Mucosa of rectum (tissue), 2 donors: ENCODE measurements around the gene DDX4.
"Not testable (repeated sequence)": the region's sequence is repeated elsewhere in the genome, so short reads cannot be mapped to it uniquely, and the experiment has no call there.

Experiments used
- H3K27ac ChIP-seq, 2 donors: one replicate each; pipeline ENCODE4 v1.7.0; 2013; ENCODE audit warnings: inconsistent platforms in 2 of 2, low read depth in 2 of 2, low read length in 2 of 2
- H3K27me3 ChIP-seq, 2 donors: one replicate each; pipeline ENCODE4 v1.7.0; 2013; ENCODE audit warnings: low read length in 2 of 2; ENCODE audit not compliant: control insufficient read depth in 2 of 2, insufficient read depth in 2 of 2
- H3K36me3 ChIP-seq, 2 donors: one replicate each; pipeline ENCODE4 v1.7.0; 2013; ENCODE audit warnings: low read length in 2 of 2; ENCODE audit not compliant: control insufficient read depth in 2 of 2, insufficient read depth in 2 of 2
- H3K4me1 ChIP-seq, 2 donors: one replicate each; pipeline ENCODE4 v1.7.0; 2013; ENCODE audit warnings: low read length in 2 of 2, mild to moderate bottlenecking in 1 of 2; ENCODE audit not compliant: control insufficient read depth in 2 of 2, insufficient read depth in 2 of 2
- H3K4me3 ChIP-seq, 2 donors: one replicate each; pipeline ENCODE4 v1.7.0; 2013; ENCODE audit warnings: low read length in 2 of 2
- H3K9ac ChIP-seq, 2 donors: one replicate each; pipeline ENCODE4 v1.7.0; 2013; ENCODE audit warnings: low read length in 2 of 2, low read depth in 1 of 2, mild to moderate bottlenecking in 1 of 2
- H3K9me3 ChIP-seq, 2 donors: one replicate each; pipeline ENCODE4 v1.7.0; 2013; ENCODE audit warnings: low read length in 2 of 2; ENCODE audit not compliant: control insufficient read depth in 2 of 2
- donor health status: healthy.
- donor health status: Normal muscosa, but diverticular disease.

The DDX4 gene

GRCh38 chr5:55702598-55703345, 35.1 kb upstream of the DDX4 start:
- no peak overlapping the region for H3K9ac ChIP-seq
- peaks cover 0 to 2% of the 10 kb centered on the region in 2 donors for H3K36me3 ChIP-seq
- no peaks in the 10 kb centered on the region for H3K4me1 ChIP-seq
- H3K27me3 ChIP-seq = no peaks in the 10 kb centered on the region
- H3K27ac ChIP-seq = no peak overlapping the region
- no peaks in the 10 kb centered on the region for H3K9me3 ChIP-seq
- no peak overlapping the region for H3K4me3 ChIP-seq

- H3K27me3 ChIP-seq = no peaks in the 10 kb centered on the region
- H3K9ac ChIP-seq = no peak overlapping the region
- peaks cover 0 to 3% of the 10 kb centered on the region in 2 donors for H3K36me3 ChIP-seq
- no peaks in the 10 kb centered on the region for H3K9me3 ChIP-seq
- H3K27ac ChIP-seq = no peak overlapping the region
- peaks cover under 1% of the 10 kb centered on the region in 2 donors for H3K4me1 ChIP-seq
- no peak overlapping the region for H3K4me3 ChIP-seq
These were observed 31.6 kb upstream of the DDX4 start for GRCh38 chr5:55706230-55706629.

- Histone ChIP-seq H3K4me1 (peaks cover 5 to 6% of the 10 kb centered on the region in 2 donors), H3K9ac (no peak overlapping the region), H3K9me3 (no peaks in the 10 kb centered on the region), H3K4me3 (no peak overlapping the region), H3K27me3 (no peaks in the 10 kb centered on the region), H3K36me3 (peaks cover 0 to 3% of the 10 kb centered on the region in 2 donors), H3K27ac (no peak overlapping the region)
These were observed 29.1 kb upstream of the DDX4 start for GRCh38 chr5:55708732-55709131.

- H3K4me1 ChIP-seq = peaks cover 5 to 6% of the 10 kb centered on the region in 2 donors
- H3K27me3 ChIP-seq = no peaks in the 10 kb centered on the region
- H3K36me3 ChIP-seq = peaks cover 0 to 3% of the 10 kb centered on the region in 2 donors
- peak overlapping the region; percentile 77 to 84 for H3K9ac ChIP-seq
- H3K9me3 ChIP-seq = no peaks in the 10 kb centered on the region
- peak overlapping the region in 1 of 2 donors; percentile 56 for H3K27ac ChIP-seq
- peak overlapping the region; percentile 85 to 99 for H3K4me3 ChIP-seq
These were observed 26.3 kb upstream of the DDX4 start for GRCh38 chr5:55711507-55712022.

- H3K27ac ChIP-seq = peak within 1 kb of the TSS; percentile 36 to 56
- peak within 1 kb of the TSS; percentile 85 to 99 for H3K4me3 ChIP-seq
- H3K4me1 ChIP-seq = peaks cover 5 to 6% of the 10 kb centered on the region in 2 donors
- H3K36me3 ChIP-seq = peaks cover 0 to 3% of the 10 kb centered on the region in 2 donors
- no peaks in the 10 kb centered on the region for H3K27me3 ChIP-seq
- H3K9ac ChIP-seq = peak within 1 kb of the TSS; percentile 77 to 87
- H3K9me3 ChIP-seq = no peaks in the 10 kb centered on the region
These were observed 25.6 kb upstream of the DDX4 start, which contains the start of gene SLC38A9 for GRCh38 chr5:55712023-55712859. Gene SLC38A9, minus strand, starts transcription at chr5:55712324. Its CDS starts 14,366 bp downstream, at chr5:55697958.

- H3K27ac ChIP-seq = no peak overlapping the region
- no peak overlapping the region for H3K9ac ChIP-seq
- H3K9me3 ChIP-seq = no peaks in the 10 kb centered on the region
- H3K4me3 ChIP-seq = no peak overlapping the region
- H3K36me3 ChIP-seq = no peaks in the 10 kb centered on the region
- no peaks in the 10 kb centered on the region for H3K27me3 ChIP-seq
- H3K4me1 ChIP-seq = peaks cover 5 to 6% of the 10 kb centered on the region in 2 donors
These were observed 24.0 kb upstream of the DDX4 start for GRCh38 chr5:55713871-55714270.

- Histone ChIP-seq H3K27me3 (no peaks in the 10 kb centered on the region), H3K36me3 (no peaks in the 10 kb centered on the region), H3K4me1 (peaks cover 5 to 6% of the 10 kb centered on the region in 2 donors), H3K27ac (no peak overlapping the region), H3K9ac (no peak overlapping the region), H3K9me3 (no peaks in the 10 kb centered on the region), H3K4me3 (no peak overlapping the region)
These were observed 23.5 kb upstream of the DDX4 start for GRCh38 chr5:55714339-55714738.

GRCh38 chr5:55714749-55715148, 23.1 kb upstream of the DDX4 start:
- H3K27ac ChIP-seq = no peak overlapping the region
- H3K9ac ChIP-seq = no peak overlapping the region
- H3K9me3 ChIP-seq = no peaks in the 10 kb centered on the region
- no peaks in the 10 kb centered on the region for H3K36me3 ChIP-seq
- H3K27me3 ChIP-seq = no peaks in the 10 kb centered on the region
- peaks cover 5 to 6% of the 10 kb centered on the region in 2 donors for H3K4me1 ChIP-seq
- no peak overlapping the region for H3K4me3 ChIP-seq

GRCh38 chr5:55715519-55716078, 22.3 kb upstream of the DDX4 start:
- Histone ChIP-seq H3K9ac (no peak overlapping the region), H3K27ac (no peak overlapping the region), H3K9me3 (no peaks in the 10 kb centered on the region), H3K4me3 (no peak overlapping the region), H3K4me1 (peaks cover 5 to 6% of the 10 kb centered on the region in 2 donors), H3K27me3 (no peaks in the 10 kb centered on the region), H3K36me3 (no peaks in the 10 kb centered on the region)

- H3K9me3 ChIP-seq, H3K9ac ChIP-seq, H3K27ac ChIP-seq, H3K27me3 ChIP-seq, H3K4me3 ChIP-seq, H3K4me1 ChIP-seq, H3K36me3 ChIP-seq: not testable (repeated sequence)
These were observed 18.8 kb upstream of the DDX4 start for GRCh38 chr5:55719026-55719425.
